ENCODE data around the gene CABLES2. TPM values are rescaled to one million over a fixed set of nuclear protein-coding genes. Genes with fewer than 3 reads are reported as not detected.

CABLES2 gene
- polyA plus RNA-seq, 2 of the 4 experiments (the other 2 are of a cell fraction): 3.9 to 7.7 TPM

DNA sequence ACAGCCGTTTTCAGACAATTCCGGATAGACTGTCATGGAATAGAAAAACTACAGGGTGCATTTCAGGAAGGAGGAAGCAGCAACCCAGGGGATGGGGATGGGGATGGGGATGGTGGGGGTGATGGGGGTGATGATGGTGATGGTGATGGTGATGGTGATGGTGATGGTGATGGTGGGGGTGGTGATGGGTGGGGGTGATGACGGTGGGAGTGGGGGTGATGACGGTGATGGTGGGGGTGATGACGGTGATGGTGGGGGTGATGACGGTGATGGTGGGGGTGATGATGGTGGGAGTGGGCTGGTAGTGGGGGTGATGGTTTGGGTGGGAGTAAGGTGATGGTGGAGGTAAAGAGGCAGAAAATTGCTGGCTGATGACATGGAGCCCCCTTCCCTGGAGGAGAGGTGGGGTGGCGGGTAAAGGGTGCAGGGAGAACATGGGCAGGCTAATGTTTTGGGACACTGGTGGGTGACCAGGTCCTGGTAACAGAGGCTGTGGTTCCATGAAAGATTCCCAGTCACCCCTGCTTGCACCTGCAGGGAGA is 57.5 kb downstream of the CABLES2 start:
- CTCF ChIA-PET: interaction anchor here (0.7 to 5.3 kb wide), 7 partner anchors 9 to 44 kb away, joined by 4 to 107 read pairs (median 15); partner anchors contain the start of gene LAMA5
- 51% methylated on average over 5 of the region's 7 CpGs for WGBS (ENCODE audit: missing lambda C conversion rate)
- Histone ChIP-seq H3K4me1 (peaks cover 50% of the 10 kb centered on the region), H3K27ac (peak overlapping the region; percentile 97 to 99), H3K4me3 (no peak overlapping the region), H3K4me2 (peak overlapping the region; percentile 91), H3K9me3 (peaks cover 23% of the 10 kb centered on the region)
- ATAC-seq: no peak
- no peak for FAIRE-seq
- no peak for DNase-seq (ENCODE audit: low read depth in 1 of 2, low spot score in 1 of 2)
- no peak for TF ChIP-seq MYC (IDR thresholded peaks at IDR 0.05; ENCODE audit: borderline replicate concordance, low read length)
- TF ChIP-seq, protein P1, sequence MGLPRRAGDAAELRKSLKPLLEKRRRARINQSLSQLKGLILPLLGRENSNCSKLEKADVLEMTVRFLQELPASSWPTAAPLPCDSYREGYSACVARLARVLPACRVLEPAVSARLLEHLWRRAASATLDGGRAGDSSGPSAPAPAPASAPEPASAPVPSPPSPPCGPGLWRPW (IDR thresholded peaks at IDR 0.05): 0 out of 2 replicates have a peak, but pooled peaks have one; percentile 1
- POLR2A ChIA-PET: interaction anchor here (0.5 to 2.6 kb wide), 9 partner anchors 10 to 46 kb away, joined by 3 to 30 read pairs (median 8); partner anchors contain the start of genes LAMA5 and RPS21

DNA sequence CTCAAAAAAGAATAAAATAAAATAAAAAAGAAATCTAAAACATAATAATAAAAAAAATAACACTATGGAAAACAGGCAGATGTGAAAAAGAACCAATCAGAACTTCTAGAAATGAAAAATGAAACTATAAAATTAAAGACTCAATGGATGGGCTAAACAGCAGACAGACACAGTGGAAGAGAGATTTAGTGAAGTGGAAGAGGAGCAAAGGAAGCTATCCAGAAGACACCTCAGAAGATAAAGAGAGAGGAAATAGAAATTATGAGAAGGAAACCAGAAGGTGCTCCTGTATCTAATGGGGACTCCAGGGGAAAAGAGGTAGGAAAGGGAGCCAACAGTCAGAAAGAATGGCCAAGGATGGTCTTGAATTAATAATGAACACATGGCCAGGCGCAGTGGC is 58.5 kb downstream of the CABLES2 start:
- DNase-seq (ENCODE audit: low read depth in 1 of 2, low spot score in 1 of 2) (no peak), FAIRE-seq (no peak), ATAC-seq (no peak)
- Histone ChIP-seq H3K4me2 (no peak overlapping the region), H3K4me1 (peaks cover 40% of the 10 kb centered on the region), H3K27ac (peak overlapping the region in 1 of 2 experiments; percentile 27; a peak in 1 of 6 replicates), H3K9me3 (peaks cover 23% of the 10 kb centered on the region), H3K4me3 (no peak overlapping the region; the same call in 2 of the 3 replicates)
- CTCF ChIA-PET: interaction anchor here (1.5 to 4.7 kb wide), 3 partner anchors 9 to 34 kb away, joined by 5 to 42 read pairs (median 7); no protein-coding TSS in a partner anchor
- WGBS (ENCODE audit: missing lambda C conversion rate): 4% methylated on average over 1 of the region's 1 CpG
- POLR2A ChIA-PET: no interaction called here
- no peak for TF ChIP-seq FOSB (CRISPR knock-in tag; IDR thresholded peaks at IDR 0.05)
- peak; percentile 33; the same call in 1 of the 2 replicates for TF ChIP-seq EHF (CRISPR knock-in tag; IDR thresholded peaks at IDR 0.05)

DNA sequence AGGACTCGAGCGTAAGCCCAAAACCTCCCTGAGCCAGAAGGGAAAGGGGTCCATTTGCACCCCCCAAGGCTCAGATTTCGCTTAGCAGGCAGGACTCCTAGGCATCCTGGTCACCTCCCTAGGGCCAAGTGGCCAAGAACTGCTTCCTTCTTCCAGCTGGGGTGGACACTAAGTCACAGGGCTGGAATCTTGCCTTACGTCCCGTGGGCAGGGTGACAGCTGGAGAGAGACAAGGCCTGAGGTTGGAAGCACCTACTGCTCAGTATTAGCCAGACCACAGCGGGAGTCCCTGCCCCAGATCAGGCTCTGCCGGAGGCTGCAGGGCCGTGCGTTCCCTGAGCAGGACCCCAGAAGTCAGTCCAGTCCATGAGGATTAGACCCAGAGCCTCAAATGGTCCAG is 59.6 kb downstream of the CABLES2 start:
- ATAC-seq (no peak), DNase-seq (ENCODE audit: low read depth in 1 of 2, low spot score in 1 of 2) (no peak), FAIRE-seq (no peak)
- ChIA-PET POLR2A (no interaction called here), CTCF (interaction anchor here (1.5 to 2.7 kb wide), 2 partner anchors 17 to 21 kb away, joined by 7 to 9 read pairs; no protein-coding TSS in a partner anchor)
- Histone ChIP-seq H3K4me3 (no peak overlapping the region; the same call in 2 of the 3 replicates), H3K4me1 (peaks cover 28% of the 10 kb centered on the region), H3K9me3 (peaks cover 23% of the 10 kb centered on the region), H3K4me2 (no peak overlapping the region), H3K27ac (peak overlapping the region in 1 of 2 experiments; percentile 62; a peak in 3 of 6 replicates)
- TF ChIP-seq, protein P2, sequence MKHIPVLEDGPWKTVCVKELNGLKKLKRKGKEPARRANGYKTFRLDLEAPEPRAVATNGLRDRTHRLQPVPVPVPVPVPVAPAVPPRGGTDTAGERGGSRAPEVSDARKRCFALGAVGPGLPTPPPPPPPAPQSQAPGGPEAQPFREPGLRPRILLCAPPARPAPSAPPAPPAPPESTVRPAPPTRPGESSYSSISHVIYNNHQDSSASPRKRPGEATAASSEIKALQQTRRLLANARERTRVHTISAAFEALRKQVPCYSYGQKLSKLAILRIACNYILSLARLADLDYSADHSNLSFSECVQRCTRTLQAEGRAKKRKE (CRISPR knock-in tag; IDR thresholded peaks at IDR 0.05; ENCODE audit: low read depth): no peak
- no peak for TF ChIP-seq KDM1A (IDR thresholded peaks at IDR 0.05; ENCODE audit: low read depth)
- TF ChIP-seq HOXB5 (CRISPR knock-in tag; IDR thresholded peaks at IDR 0.05): no peak
- TF ChIP-seq, protein P3, sequence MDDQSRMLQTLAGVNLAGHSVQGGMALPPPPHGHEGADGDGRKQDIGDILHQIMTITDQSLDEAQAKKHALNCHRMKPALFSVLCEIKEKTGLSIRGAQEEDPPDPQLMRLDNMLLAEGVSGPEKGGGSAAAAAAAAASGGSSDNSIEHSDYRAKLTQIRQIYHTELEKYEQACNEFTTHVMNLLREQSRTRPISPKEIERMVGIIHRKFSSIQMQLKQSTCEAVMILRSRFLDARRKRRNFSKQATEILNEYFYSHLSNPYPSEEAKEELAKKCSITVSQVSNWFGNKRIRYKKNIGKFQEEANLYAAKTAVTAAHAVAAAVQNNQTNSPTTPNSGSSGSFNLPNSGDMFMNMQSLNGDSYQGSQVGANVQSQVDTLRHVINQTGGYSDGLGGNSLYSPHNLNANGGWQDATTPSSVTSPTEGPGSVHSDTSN (IDR thresholded peaks at IDR 0.05): no peak
- no peak for TF ChIP-seq TFCP2L1 (CRISPR knock-in tag; IDR thresholded peaks at IDR 0.05)
- no peak for TF ChIP-seq MAZ (IDR thresholded peaks at IDR 0.05; ENCODE audit: borderline replicate concordance, low read depth, low read length)
- no peak for TF ChIP-seq CHD2 (IDR thresholded peaks at IDR 0.05; ENCODE audit: low read length, partially characterized antibody)
- TF ChIP-seq RAD21 (conservative IDR thresholded peaks at IDR 0.05 in 1 of 2, IDR thresholded peaks at IDR 0.05 in 1 of 2): no peak
- 83% methylated on average over 7 of the region's 9 CpGs for WGBS (ENCODE audit: missing lambda C conversion rate)

DNA sequence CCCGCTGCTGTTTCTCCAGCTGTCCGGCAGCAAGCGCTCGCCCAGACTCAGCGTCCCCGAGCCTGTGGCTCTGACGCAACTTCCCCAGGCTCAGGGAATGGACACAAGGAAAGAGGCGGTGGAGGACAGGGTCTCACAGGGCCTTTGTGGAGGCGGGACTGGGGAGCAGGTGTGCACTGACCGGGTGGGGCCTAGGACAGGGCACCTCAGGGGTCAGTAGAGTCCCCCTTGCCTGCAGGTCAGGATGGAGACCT is 60.0 kb downstream of the CABLES2 start:
- TF ChIP-seq, protein P4, sequence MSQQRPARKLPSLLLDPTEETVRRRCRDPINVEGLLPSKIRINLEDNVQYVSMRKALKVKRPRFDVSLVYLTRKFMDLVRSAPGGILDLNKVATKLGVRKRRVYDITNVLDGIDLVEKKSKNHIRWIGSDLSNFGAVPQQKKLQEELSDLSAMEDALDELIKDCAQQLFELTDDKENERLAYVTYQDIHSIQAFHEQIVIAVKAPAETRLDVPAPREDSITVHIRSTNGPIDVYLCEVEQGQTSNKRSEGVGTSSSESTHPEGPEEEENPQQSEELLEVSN (IDR thresholded peaks at IDR 0.05; ENCODE audit: borderline replicate concordance, low read depth): no peak
- no peak for TF ChIP-seq ZSCAN20 (CRISPR knock-in tag; IDR thresholded peaks at IDR 0.05)
- TF ChIP-seq PHF8 (IDR thresholded peaks at IDR 0.05; ENCODE audit: borderline replicate concordance, low read depth): no peak
- TF ChIP-seq NPAS2 (CRISPR knock-in tag; IDR thresholded peaks at IDR 0.05; ENCODE audit: borderline replicate concordance): no peak
- TF ChIP-seq POLR2AphosphoS2 (conservative IDR thresholded peaks at IDR 0.05; ENCODE audit: low read length): no peak
- TF ChIP-seq, protein P5, sequence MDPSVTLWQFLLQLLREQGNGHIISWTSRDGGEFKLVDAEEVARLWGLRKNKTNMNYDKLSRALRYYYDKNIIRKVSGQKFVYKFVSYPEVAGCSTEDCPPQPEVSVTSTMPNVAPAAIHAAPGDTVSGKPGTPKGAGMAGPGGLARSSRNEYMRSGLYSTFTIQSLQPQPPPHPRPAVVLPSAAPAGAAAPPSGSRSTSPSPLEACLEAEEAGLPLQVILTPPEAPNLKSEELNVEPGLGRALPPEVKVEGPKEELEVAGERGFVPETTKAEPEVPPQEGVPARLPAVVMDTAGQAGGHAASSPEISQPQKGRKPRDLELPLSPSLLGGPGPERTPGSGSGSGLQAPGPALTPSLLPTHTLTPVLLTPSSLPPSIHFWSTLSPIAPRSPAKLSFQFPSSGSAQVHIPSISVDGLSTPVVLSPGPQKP (IDR thresholded peaks at IDR 0.05; ENCODE audit: low read depth, low read length): no peak
- TF ChIP-seq, protein P6, sequence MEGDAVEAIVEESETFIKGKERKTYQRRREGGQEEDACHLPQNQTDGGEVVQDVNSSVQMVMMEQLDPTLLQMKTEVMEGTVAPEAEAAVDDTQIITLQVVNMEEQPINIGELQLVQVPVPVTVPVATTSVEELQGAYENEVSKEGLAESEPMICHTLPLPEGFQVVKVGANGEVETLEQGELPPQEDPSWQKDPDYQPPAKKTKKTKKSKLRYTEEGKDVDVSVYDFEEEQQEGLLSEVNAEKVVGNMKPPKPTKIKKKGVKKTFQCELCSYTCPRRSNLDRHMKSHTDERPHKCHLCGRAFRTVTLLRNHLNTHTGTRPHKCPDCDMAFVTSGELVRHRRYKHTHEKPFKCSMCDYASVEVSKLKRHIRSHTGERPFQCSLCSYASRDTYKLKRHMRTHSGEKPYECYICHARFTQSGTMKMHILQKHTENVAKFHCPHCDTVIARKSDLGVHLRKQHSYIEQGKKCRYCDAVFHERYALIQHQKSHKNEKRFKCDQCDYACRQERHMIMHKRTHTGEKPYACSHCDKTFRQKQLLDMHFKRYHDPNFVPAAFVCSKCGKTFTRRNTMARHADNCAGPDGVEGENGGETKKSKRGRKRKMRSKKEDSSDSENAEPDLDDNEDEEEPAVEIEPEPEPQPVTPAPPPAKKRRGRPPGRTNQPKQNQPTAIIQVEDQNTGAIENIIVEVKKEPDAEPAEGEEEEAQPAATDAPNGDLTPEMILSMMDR (IDR thresholded peaks at IDR 0.05): no peak
- no peak for TF ChIP-seq SMC3 (IDR thresholded peaks at IDR 0.05)
- TF ChIP-seq HEYL (CRISPR knock-in tag; IDR thresholded peaks at IDR 0.05): no peak
- TF ChIP-seq, protein P1 (IDR thresholded peaks at IDR 0.05): no peak
- no peak for TF ChIP-seq CBX2 (IDR thresholded peaks at IDR 0.05; ENCODE audit: borderline replicate concordance, low read depth)
- TF ChIP-seq NFE2L2 (conservative IDR thresholded peaks at IDR 0.05; ENCODE audit: low read length): no peak
- 91% methylated on average over 10 of the region's 10 CpGs for WGBS (ENCODE audit: missing lambda C conversion rate)
- H3K4me3 ChIP-seq: no peak overlapping the region; the same call in 2 of the 3 replicates

More for the DNA sequence above, 60.0 kb downstream of the CABLES2 start:
- no peak overlapping the region for H3K4me2 ChIP-seq
- CTCF ChIA-PET: interaction anchor here (1.5 to 2.7 kb wide), 2 partner anchors 18 to 21 kb away, joined by 7 to 9 read pairs; no protein-coding TSS in a partner anchor
- peaks cover 25% of the 10 kb centered on the region for H3K4me1 ChIP-seq
- no peak for DNase-seq (ENCODE audit: low read depth in 1 of 2, low spot score in 1 of 2)
- POLR2A ChIA-PET: no interaction called here
- ATAC-seq: no peak
- peak overlapping the region in 1 of 2 experiments; percentile 62; a peak in 3 of 6 replicates for H3K27ac ChIP-seq
- peaks cover 23% of the 10 kb centered on the region for H3K9me3 ChIP-seq
- no peak for FAIRE-seq
